Cardiac fibroblast (primary cell): Measurements from ENCODE around the gene CSTA.

Source experiments
- DNase-seq, 2 donors: peaks; one replicate each; pipeline versions ENCODE4 v3.0.0 to v3.0.0-alpha.2; 2010; ENCODE audit warnings: low read depth in 2 of 2
- H3K4me3 ChIP-seq, 2 donors: replicated peaks in 1 of 2; 1 replicate in 1 of 2; 2 replicates in 1 of 2; pipeline ENCODE4 v1.5.1; 2011; ENCODE audit warnings: low read depth in 2 of 2, low read length in 2 of 2, mild to moderate bottlenecking in 2 of 2, moderate library complexity in 1 of 2
- CTCF ChIP-seq: IDR thresholded peaks from one replicate; pipeline ENCODE4 v1.5.1; 2011; ENCODE audit warnings: low read depth, mild to moderate bottlenecking, low read length, inconsistent platforms

The CSTA gene

GRCh38 chr3:122315619-122316018 is 9.4 kb upstream of the CSTA start:
- no peak overlapping the region for H3K4me3 ChIP-seq
- no peak for TF ChIP-seq CTCF
- no peak for DNase-seq

- DNase-seq = no peak
- no peak for TF ChIP-seq CTCF
- no peak overlapping the region for H3K4me3 ChIP-seq
Measured at GRCh38 chr3:122316368-122316767, 8.7 kb upstream of the CSTA start.

- H3K4me3 ChIP-seq = no peak overlapping the region
- TF ChIP-seq CTCF = no peak
- DNase-seq = no peak
Measured at GRCh38 chr3:122318620-122319019, 6.4 kb upstream of the CSTA start.

- no peak for DNase-seq
- no peak overlapping the region for H3K4me3 ChIP-seq
- TF ChIP-seq CTCF = no peak
Measured at GRCh38 chr3:122322095-122323075, 2.7 kb upstream of the CSTA start.

- H3K4me3 ChIP-seq = no peak overlapping the region
- TF ChIP-seq CTCF = no peak
- no peak for DNase-seq
Measured at GRCh38 chr3:122325769-122326168, 721 bp downstream of the CSTA start.

- TF ChIP-seq CTCF = no peak
- DNase-seq = no peak
- no peak overlapping the region for H3K4me3 ChIP-seq
Measured at GRCh38 chr3:122331886-122332285, 6.8 kb downstream of the CSTA start.
